ENCODE results near the gene MYH3. TPM values are rescaled to one million over a fixed set of nuclear protein-coding genes. Genes with fewer than 3 reads are reported as not detected.

The MYH3 gene
- total RNA-seq, 6 donors from 2014 or later, result 1.5 to 9.4 (median 1.9) TPM

DNA sequence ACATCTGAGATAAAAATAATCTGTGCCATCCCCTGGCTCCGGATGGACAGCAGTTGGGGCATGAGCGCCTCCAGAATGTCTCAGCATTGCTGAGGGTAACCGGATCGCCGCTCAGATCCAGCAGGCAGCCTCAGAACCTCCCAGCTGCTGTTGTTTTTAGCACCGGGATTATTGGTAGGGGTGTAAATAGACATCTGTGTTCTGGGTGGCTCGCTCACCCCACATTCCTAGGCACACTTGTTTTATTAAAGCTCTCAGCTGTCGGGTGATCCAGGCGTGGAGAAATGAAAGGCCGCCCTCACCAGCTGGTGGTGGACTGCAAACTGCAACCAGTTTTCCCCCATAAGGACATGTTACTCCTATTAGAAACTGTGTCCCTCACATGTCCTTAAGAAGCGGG is 32.1 kb downstream of the MYH3 start:
- H3K27me3 ChIP-seq, result no peaks in the 10 kb centered on the region

DNA sequence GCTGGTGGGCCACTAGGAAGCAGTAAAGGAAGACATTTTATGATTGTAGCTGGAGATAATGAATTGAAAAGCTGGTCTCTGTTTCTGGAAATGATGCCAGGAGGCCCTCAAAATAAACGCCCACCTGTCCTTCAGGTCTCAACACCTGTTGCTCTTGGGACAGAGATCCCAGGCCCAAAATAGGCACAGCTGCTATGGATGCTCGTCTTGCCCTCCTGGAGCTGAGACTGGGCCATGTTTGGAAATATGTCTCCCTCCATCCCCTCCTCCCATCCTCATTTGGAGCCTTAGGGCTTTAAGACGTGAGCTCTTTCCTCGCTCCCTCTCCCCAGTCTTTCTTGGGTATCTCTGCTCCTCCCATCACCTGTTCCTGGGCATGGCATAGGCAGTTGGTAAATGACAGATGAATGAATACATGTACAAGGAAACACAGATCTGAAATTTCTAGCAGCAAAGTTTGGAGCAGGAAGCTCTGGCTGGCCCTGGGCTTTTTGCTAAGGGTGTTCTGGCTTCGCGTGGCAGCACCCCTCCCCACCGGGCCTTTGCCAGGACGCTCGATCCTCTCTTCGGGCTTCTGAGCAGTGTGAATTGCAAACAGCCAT is 33.3 kb downstream of the MYH3 start:
- no peaks in the 10 kb centered on the region for H3K9me3 ChIP-seq
- H3K27ac ChIP-seq, result no peak overlapping the region
- no peak for TF ChIP-seq CTCF (IDR thresholded peaks at IDR 0.05)
- no peak for TF ChIP-seq POLR2A (IDR thresholded peaks at IDR 0.05)
- TF ChIP-seq EP300 (IDR thresholded peaks at IDR 0.05), result no peak
- TF ChIP-seq POLR2AphosphoS5 (IDR thresholded peaks at IDR 0.05), result no peak
- ATAC-seq (ENCODE audit: low FRiP score in 2 of 2), result no peak
- DNase-seq, result no peak
- H3K36me3 ChIP-seq, result no peaks in the 10 kb centered on the region
- H3K27me3 ChIP-seq, result no peaks in the 10 kb centered on the region
- 81 to 86% methylated on average over 10 of the region's 10 CpGs for WGBS, 2 donors
- no peaks in the 10 kb centered on the region for H3K4me1 ChIP-seq
- no peak overlapping the region for H3K4me3 ChIP-seq

More for the DNA sequence above, 32.1 kb downstream of the MYH3 start:
- no peak overlapping the region for H3K27ac ChIP-seq
- TF ChIP-seq EP300 (IDR thresholded peaks at IDR 0.05) (no peak), POLR2AphosphoS5 (IDR thresholded peaks at IDR 0.05) (no peak), POLR2A (IDR thresholded peaks at IDR 0.05) (no peak), CTCF (IDR thresholded peaks at IDR 0.05) (no peak)
- H3K4me3 ChIP-seq, result no peak overlapping the region
- no peaks in the 10 kb centered on the region for H3K9me3 ChIP-seq
- peaks cover 0 to 3% (median under 1%) of the 10 kb centered on the region in 4 donors for H3K36me3 ChIP-seq
- H3K4me1 ChIP-seq, result no peaks in the 10 kb centered on the region
- 88 to 92% methylated on average over 11 of the region's 11 CpGs for WGBS, 2 donors
- no peak for ATAC-seq (ENCODE audit: low FRiP score in 2 of 2)
- no peak for DNase-seq

- no peaks in the 10 kb centered on the region for H3K36me3 ChIP-seq
- H3K4me1 ChIP-seq, result peaks cover 0 to 2% (median 0%) of the 10 kb centered on the region in 4 donors
- DNase-seq (no peak), ATAC-seq (ENCODE audit: low FRiP score in 2 of 2) (no peak)
- no peak overlapping the region for H3K4me3 ChIP-seq
- H3K9me3 ChIP-seq, result no peaks in the 10 kb centered on the region
- 75 to 82% methylated on average over 8 to 14 of the region's 14 CpGs for WGBS, 2 donors
- H3K27ac ChIP-seq, result no peak overlapping the region
- H3K27me3 ChIP-seq, result no peaks in the 10 kb centered on the region
- TF ChIP-seq CTCF (IDR thresholded peaks at IDR 0.05) (no peak), POLR2A (IDR thresholded peaks at IDR 0.05) (no peak), POLR2AphosphoS5 (IDR thresholded peaks at IDR 0.05) (no peak), EP300 (IDR thresholded peaks at IDR 0.05) (no peak)
Observed at GRCh38 chr17:10622617-10623485, 34.3 kb downstream of the MYH3 start.

DNA sequence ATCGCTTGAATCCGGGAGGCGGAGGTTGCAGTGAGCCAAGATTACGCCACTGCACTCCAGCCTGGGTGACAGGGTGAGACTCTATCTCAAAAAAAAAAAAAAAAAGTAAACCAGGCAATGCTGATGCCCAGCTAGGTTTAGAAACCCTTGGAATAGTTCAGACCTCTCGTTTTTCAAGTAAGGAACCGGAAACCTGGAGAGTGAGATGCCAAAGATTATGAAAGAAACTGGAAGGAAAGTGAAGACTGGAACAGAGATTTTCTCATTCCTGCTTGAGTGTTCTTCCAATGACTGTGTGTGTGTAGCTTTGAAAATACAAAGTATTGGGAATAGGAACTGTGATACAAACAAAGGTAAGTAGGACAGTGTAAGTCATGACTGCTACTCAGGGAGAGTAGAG is 35.7 kb downstream of the MYH3 start:
- no peaks in the 10 kb centered on the region for H3K9me3 ChIP-seq
- no peaks in the 10 kb centered on the region for H3K27me3 ChIP-seq
- H3K4me3 ChIP-seq, result no peak overlapping the region
- no peak for TF ChIP-seq POLR2A (IDR thresholded peaks at IDR 0.05)
- no peak for TF ChIP-seq CTCF (IDR thresholded peaks at IDR 0.05)
- no peak for TF ChIP-seq POLR2AphosphoS5 (IDR thresholded peaks at IDR 0.05)
- no peak for TF ChIP-seq EP300 (IDR thresholded peaks at IDR 0.05)
- 84 to 85% methylated on average over 6 of the region's 6 CpGs for WGBS, 2 donors
- no peaks in the 10 kb centered on the region for H3K36me3 ChIP-seq
- H3K27ac ChIP-seq, result no peak overlapping the region
- ATAC-seq (ENCODE audit: low FRiP score in 2 of 2) (no peak), DNase-seq (no peak)
- peaks cover 0 to 2% (median 0%) of the 10 kb centered on the region in 4 donors for H3K4me1 ChIP-seq
